GM19193 (cell line): ENCODE measurements around the gene DLX4.

Source experiments
- POLR2A ChIP-seq: IDR thresholded peaks from 4 replicates; pipeline ENCODE4 v1.6.1; 2011; ENCODE audit not compliant: insufficient read depth, insufficient read length; ENCODE audit errors: extremely low read depth

DLX4 gene

GRCh38 chr17:49959183-49959935 is 9.6 kb upstream of the DLX4 start:
- TF ChIP-seq POLR2A = no peak

GRCh38 chr17:49962599-49963308 is 6.2 kb upstream of the DLX4 start:
- TF ChIP-seq POLR2A = no peak

- no peak for TF ChIP-seq POLR2A
Observed at GRCh38 chr17:49963309-49963625, 5.7 kb upstream of the DLX4 start.

- TF ChIP-seq POLR2A = no peak
Observed at GRCh38 chr17:49963626-49964302, 5.2 kb upstream of the DLX4 start.

- TF ChIP-seq POLR2A = no peak
Observed at GRCh38 chr17:49964303-49964768, 4.7 kb upstream of the DLX4 start.

GRCh38 chr17:49964769-49965523 is 4.0 kb upstream of the DLX4 start:
- TF ChIP-seq POLR2A = no peak

GRCh38 chr17:49965524-49965909 is 3.5 kb upstream of the DLX4 start:
- no peak for TF ChIP-seq POLR2A

- no peak for TF ChIP-seq POLR2A
Observed at GRCh38 chr17:49966767-49967166, 2.2 kb upstream of the DLX4 start.

- no peak for TF ChIP-seq POLR2A
Observed at GRCh38 chr17:49967205-49967604, 1.8 kb upstream of the DLX4 start.

- TF ChIP-seq POLR2A = no peak
Observed at GRCh38 chr17:49967621-49968404, 1.2 kb upstream of the DLX4 start.

- TF ChIP-seq POLR2A = peak; percentile 25
Observed at GRCh38 chr17:49968405-49969133, 421 bp upstream of the DLX4 start.

- no peak for TF ChIP-seq POLR2A
Observed at GRCh38 chr17:49969795-49970389, 902 bp downstream of the DLX4 start.

- no peak for TF ChIP-seq POLR2A
Observed at GRCh38 chr17:49970498-49970897, 1.5 kb downstream of the DLX4 start.
